ENCODE measurements around the gene RABL6.

- no peak for TF ChIP-seq CTCF (conservative IDR thresholded peaks at IDR 0.05 in 1 of 2, IDR thresholded peaks at IDR 0.05 in 1 of 2; ENCODE audit: low read depth in 1 of 2, low read length in 2 of 2)
- TF ChIP-seq EZH2 (IDR thresholded peaks at IDR 0.05; ENCODE audit: low read length, missing control alignments), result no peak
Observed at GRCh38 chr9:136840140-136840876, 32.6 kb downstream of the RABL6 start.
